Ishikawa (cell line): ENCODE results near the gene RAP1GAP.

Source experiments
- CEBPB ChIP-seq: IDR thresholded peaks from 2 replicates; pipeline ENCODE4 v1.6.1; 2012
- CREB1 ChIP-seq: IDR thresholded peaks from 2 replicates; pipeline ENCODE4 v1.6.1; 2012; ENCODE audit warnings: low read depth
- EGR1 ChIP-seq: IDR thresholded peaks from 2 replicates; pipeline ENCODE4 v1.6.1; 2012
- EP300 ChIP-seq: IDR thresholded peaks from 2 replicates; pipeline ENCODE4 v1.6.1; 2012; ENCODE audit warnings: borderline replicate concordance
- RAD21 ChIP-seq: IDR thresholded peaks from 2 replicates; pipeline ENCODE4 v1.6.1; 2012; ENCODE audit warnings: low read depth
- REST ChIP-seq: IDR thresholded peaks from 2 replicates; pipeline ENCODE4 v1.6.1; 2012; ENCODE audit warnings: low read depth, mild to moderate bottlenecking
- TAF1 ChIP-seq: IDR thresholded peaks from 2 replicates; pipeline ENCODE4 v1.6.1; 2012; ENCODE audit warnings: low read depth, mild to moderate bottlenecking
- YY1 ChIP-seq: IDR thresholded peaks from 2 replicates; pipeline ENCODE4 v1.6.1; 2012; ENCODE audit warnings: low read depth
- ZBTB7A ChIP-seq: IDR thresholded peaks from 2 replicates; pipeline ENCODE4 v1.6.1; 2012; ENCODE audit warnings: low read depth
- TF ChIP-seq, protein P1 (sequence below): IDR thresholded peaks from 2 replicates; pipeline ENCODE4 v1.6.1; 2012

GRCh38 chr1:21573475-21573874 lies 95.7 kb downstream of the RAP1GAP start:
- TF ChIP-seq RAD21 (no peak), TAF1 (no peak), EGR1 (no peak), EP300 (no peak), REST (no peak), YY1 (no peak), CEBPB (no peak), CREB1 (no peak), ZBTB7A (no peak)
- TF ChIP-seq, protein P1, sequence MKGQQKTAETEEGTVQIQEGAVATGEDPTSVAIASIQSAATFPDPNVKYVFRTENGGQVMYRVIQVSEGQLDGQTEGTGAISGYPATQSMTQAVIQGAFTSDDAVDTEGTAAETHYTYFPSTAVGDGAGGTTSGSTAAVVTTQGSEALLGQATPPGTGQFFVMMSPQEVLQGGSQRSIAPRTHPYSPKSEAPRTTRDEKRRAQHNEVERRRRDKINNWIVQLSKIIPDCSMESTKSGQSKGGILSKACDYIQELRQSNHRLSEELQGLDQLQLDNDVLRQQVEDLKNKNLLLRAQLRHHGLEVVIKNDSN = no peak
